CD1c-positive myeloid dendritic cell (primary cell): ENCODE results near the gene RFT1.

Experiments used
- DNase-seq: peaks from one replicate; pipeline ENCODE4 v3.0.0-alpha.2; 2016; ENCODE audit errors: extremely low spot score

Gene RFT1

GRCh38 chr3:53126601-53127000 is 3.6 kb downstream of the RFT1 start:
- no peak for DNase-seq

- DNase-seq, result no peak
Measured at GRCh38 chr3:53123953-53124352, 6.3 kb downstream of the RFT1 start.

- no peak for DNase-seq
Measured at GRCh38 chr3:53123510-53123909, 6.7 kb downstream of the RFT1 start.

- DNase-seq, result peak; percentile 63
Measured at GRCh38 chr3:53122933-53123305, 7.3 kb downstream of the RFT1 start.

- DNase-seq, result no peak
Measured at GRCh38 chr3:53122255-53122932, 7.8 kb downstream of the RFT1 start.

- no peak for DNase-seq
Measured at GRCh38 chr3:53120336-53120735, 9.9 kb downstream of the RFT1 start.

- DNase-seq, result no peak
Measured at GRCh38 chr3:53116956-53117355, 13.3 kb downstream of the RFT1 start.

GRCh38 chr3:53114412-53115074 is 15.7 kb downstream of the RFT1 start:
- DNase-seq, result no peak

- peak; percentile 86 for DNase-seq
Measured at GRCh38 chr3:53114011-53114400, 16.2 kb downstream of the RFT1 start.

GRCh38 chr3:53113293-53114010 is 16.8 kb downstream of the RFT1 start:
- no peak for DNase-seq

GRCh38 chr3:53111822-53112221 is 18.4 kb downstream of the RFT1 start:
- DNase-seq, result no peak

GRCh38 chr3:53109891-53110771 is 20.1 kb downstream of the RFT1 start:
- peak; percentile 76 for DNase-seq

- DNase-seq, result no peak
Measured at GRCh38 chr3:53109190-53109589, 21.0 kb downstream of the RFT1 start.

- DNase-seq, result peak; percentile 82
Measured at GRCh38 chr3:53104762-53105161, 25.5 kb downstream of the RFT1 start.

- DNase-seq, result peak; percentile 43
Measured at GRCh38 chr3:53103397-53104296, 26.6 kb downstream of the RFT1 start.

- peak; percentile 88 for DNase-seq
Measured at GRCh38 chr3:53102601-53103147, 27.6 kb downstream of the RFT1 start.

GRCh38 chr3:53101956-53102355 is 28.3 kb downstream of the RFT1 start:
- DNase-seq, result no peak

- no peak for DNase-seq
Measured at GRCh38 chr3:53100818-53101466, 29.3 kb downstream of the RFT1 start.

GRCh38 chr3:53097887-53098286 is 32.3 kb downstream of the RFT1 start:
- no peak for DNase-seq

GRCh38 chr3:53092942-53093341 is 37.3 kb downstream of the RFT1 start:
- DNase-seq, result peak; percentile 74
